ENCODE results near the gene ATP10A. TPM values are rescaled to one million over a fixed set of nuclear protein-coding genes. Genes with fewer than 3 reads are reported as not detected.
"Not testable (repeated sequence)": the region's sequence is repeated elsewhere in the genome, so short reads cannot be mapped to it uniquely, and the experiment has no call there.

ATP10A gene
- total RNA-seq, 1 donor from 2014 or later = not detected

DNA sequence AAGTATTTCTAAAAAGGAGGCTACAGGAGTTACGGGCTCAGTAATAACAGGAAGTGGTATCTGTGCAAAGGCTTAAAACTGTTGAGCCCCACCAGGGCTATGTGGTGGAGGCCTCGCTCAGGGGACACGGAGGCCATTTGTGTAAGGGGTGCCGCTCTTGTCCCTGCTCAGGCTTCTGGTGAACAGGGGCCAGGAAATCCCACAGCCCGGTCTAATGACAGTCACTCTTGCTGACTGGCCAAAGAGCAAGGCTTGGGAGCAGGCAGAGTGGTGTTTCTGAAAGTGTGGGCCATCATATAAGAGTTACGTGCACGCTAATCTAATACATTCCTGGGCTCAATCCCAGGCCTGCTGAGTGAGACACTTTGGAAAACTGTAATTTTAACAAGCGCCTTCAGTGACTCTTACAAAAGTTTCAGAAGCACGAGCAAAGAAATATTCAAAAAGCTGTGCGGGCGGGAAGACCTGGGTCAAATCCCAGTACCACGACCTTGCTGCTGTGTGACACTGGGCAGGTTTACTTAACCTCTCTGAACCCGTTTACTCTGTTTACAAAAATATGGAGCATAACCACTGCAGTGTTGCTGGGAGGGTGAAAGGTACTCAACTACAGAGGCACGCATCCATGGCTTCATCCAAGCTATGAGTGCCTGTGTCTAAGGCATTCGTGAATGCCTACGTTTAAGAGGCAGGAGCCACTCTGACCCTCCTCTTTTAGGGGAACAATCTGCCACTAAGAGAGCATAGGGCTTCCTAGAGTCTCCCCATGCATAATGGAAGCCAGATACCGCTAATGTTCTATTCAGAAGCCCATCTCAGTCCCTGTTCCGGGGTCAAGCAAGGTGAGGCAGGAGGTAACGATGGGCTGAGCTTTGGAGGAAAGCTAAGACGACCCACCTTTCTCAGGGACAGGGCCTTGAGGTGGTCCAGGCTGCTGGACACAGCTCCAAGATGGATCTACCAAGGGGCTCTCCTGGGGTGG lies 2.0 kb downstream of the ATP10A start:
- Mint-ChIP-seq H3K27me3 (ENCODE audit: unreplicated experiment) (peaks cover 27% of the 10 kb centered on the region), H3K9me3 (ENCODE audit: unreplicated experiment) (peaks cover 18% of the 10 kb centered on the region), H3K4me3 (ENCODE audit: unreplicated experiment) (peak overlapping the region; percentile 6), H3K27ac (ENCODE audit: unreplicated experiment) (no peak overlapping the region), H3K4me1 (ENCODE audit: low read depth, unreplicated experiment) (no peaks in the 10 kb centered on the region), H3K36me3 (ENCODE audit: unreplicated experiment) (no peaks in the 10 kb centered on the region)
- TF ChIP-seq CTCF (IDR thresholded peaks at IDR 0.05; ENCODE audit: partially characterized antibody, unreplicated experiment) = no peak
- DNase-seq = no peak

DNA sequence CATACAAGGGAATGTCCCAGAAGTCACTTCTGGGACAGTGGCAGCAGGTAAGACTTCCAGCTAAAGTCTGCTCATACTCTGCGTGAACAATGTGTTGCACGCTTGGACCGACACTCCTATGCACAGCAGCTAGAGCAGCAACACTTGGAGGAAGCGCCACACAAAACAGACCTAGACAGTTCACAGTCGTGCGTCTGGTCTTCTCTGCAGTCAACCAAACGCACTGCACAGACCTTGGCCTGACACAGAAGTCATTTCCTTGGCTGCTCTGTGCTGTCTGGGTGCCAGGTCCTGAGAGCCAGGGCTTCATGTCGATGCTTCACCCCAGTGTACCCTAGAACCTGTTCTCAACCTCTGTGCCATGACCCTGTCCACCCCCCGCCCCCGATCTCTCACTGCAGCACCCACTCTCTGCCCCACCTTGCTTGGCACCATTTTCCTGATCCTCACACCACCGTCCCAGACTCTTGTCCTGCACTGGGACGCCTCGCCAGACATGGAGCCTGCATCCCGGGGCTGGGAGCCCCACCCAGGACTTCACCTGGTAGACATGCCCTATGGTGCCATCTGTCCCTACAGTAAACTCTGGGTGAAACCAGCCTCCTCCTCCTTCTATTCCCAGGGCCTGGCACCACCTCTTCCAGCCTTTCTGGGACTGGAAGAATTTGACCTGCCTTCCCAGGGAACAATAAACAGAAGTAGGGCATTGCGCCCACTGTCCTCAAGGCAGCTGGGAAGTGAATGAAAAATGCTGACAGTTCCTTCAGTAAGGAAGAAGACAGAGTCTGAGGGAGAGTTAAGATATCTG lies 3.1 kb downstream of the ATP10A start:
- Mint-ChIP-seq H3K4me3 (ENCODE audit: unreplicated experiment) (no peak overlapping the region), H3K36me3 (ENCODE audit: unreplicated experiment) (no peaks in the 10 kb centered on the region), H3K27me3 (ENCODE audit: unreplicated experiment) (peaks cover 26% of the 10 kb centered on the region), H3K9me3 (ENCODE audit: unreplicated experiment) (peaks cover 15% of the 10 kb centered on the region), H3K27ac (ENCODE audit: unreplicated experiment) (no peak overlapping the region), H3K4me1 (ENCODE audit: low read depth, unreplicated experiment) (no peaks in the 10 kb centered on the region)
- TF ChIP-seq CTCF (IDR thresholded peaks at IDR 0.05; ENCODE audit: partially characterized antibody, unreplicated experiment) = no peak
- DNase-seq = no peak

- Mint-ChIP-seq H3K36me3 (ENCODE audit: unreplicated experiment) (no peaks in the 10 kb centered on the region), H3K27ac (ENCODE audit: unreplicated experiment) (no peak overlapping the region), H3K4me3 (ENCODE audit: unreplicated experiment) (no peak overlapping the region), H3K9me3 (ENCODE audit: unreplicated experiment) (peaks cover 12% of the 10 kb centered on the region), H3K27me3 (ENCODE audit: unreplicated experiment) (peaks cover 19% of the 10 kb centered on the region), H3K4me1 (ENCODE audit: low read depth, unreplicated experiment) (no peaks in the 10 kb centered on the region)
- TF ChIP-seq CTCF (IDR thresholded peaks at IDR 0.05; ENCODE audit: partially characterized antibody, unreplicated experiment) = no peak
- DNase-seq = no peak
Observed at GRCh38 chr15:25858952-25859760, 4.0 kb downstream of the ATP10A start.

DNA sequence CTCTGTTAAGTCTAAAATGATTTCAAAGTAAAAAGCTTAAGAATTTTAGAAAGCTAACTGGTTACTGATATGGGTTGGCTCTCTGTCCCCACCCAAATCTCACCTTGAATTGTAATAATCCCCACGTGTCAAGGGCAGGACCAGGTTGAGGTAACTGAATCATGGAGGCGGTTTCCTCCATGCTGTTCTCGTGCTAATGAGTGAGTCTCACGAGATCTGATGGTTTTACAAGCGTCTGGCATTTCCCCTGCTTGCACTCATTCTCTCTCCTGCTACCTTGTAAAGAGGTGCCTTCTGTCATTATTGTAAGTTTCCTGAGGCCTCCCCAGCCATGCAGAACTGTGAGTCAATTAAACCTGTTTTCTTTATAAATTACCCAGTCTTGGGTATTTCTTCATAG lies 7.1 kb downstream of the ATP10A start:
- H3K4me3 Mint-ChIP-seq (ENCODE audit: unreplicated experiment); DNase-seq; H3K27me3 Mint-ChIP-seq (ENCODE audit: unreplicated experiment); H3K36me3 Mint-ChIP-seq (ENCODE audit: unreplicated experiment); H3K27ac Mint-ChIP-seq (ENCODE audit: unreplicated experiment); H3K4me1 Mint-ChIP-seq (ENCODE audit: low read depth, unreplicated experiment); H3K9me3 Mint-ChIP-seq (ENCODE audit: unreplicated experiment): not testable (repeated sequence)

All from glutamatergic neuron (in vitro differentiated cells).